Heart left ventricle (tissue), 16 donors: Measurements from ENCODE around the gene PLCB1. TPM values are rescaled to one million over a fixed set of nuclear protein-coding genes. Genes with fewer than 3 reads are reported as not detected.
A peak's percentile ranks its signal among the peaks of the same experiment; 100 is the strongest.

Experiments used
- ATAC-seq, 4 donors: fragments of 200-7000 bp; cut with Tn5 transposase; one replicate each; pipeline ENCODE4 v1.9.1; 2020 to 2022; ENCODE audit warnings: moderate library complexity in 4 of 4, mild to moderate bottlenecking in 3 of 4, moderate number of reproducible peaks in 1 of 4
- DNase-seq, 5 donors: peaks; one replicate each; pipeline ENCODE4 v3.0.0-alpha.2; 2020
- H3K27ac ChIP-seq, 12 donors: fragments of 200-600 bp; sonication (generic) in 4 of 12; one replicate each; pipeline versions ENCODE4 v1.5.0 to v1.8.0; 2016 to 2022; ENCODE audit warnings: mild to moderate bottlenecking in 2 of 12
- H3K27me3 ChIP-seq, 9 donors: fragments of 200-600 bp; sonication (generic) in 2 of 9; one replicate each; pipeline versions ENCODE4 v1.5.1 to v1.8.0; 2016 to 2022; ENCODE audit warnings: mild to moderate bottlenecking in 3 of 9
- H3K36me3 ChIP-seq, 9 donors: fragments of 200-600 bp; sonication (generic) in 2 of 9; one replicate each; pipeline versions ENCODE4 v1.5.0 to v1.8.0; 2018 to 2022; ENCODE audit warnings: mild to moderate bottlenecking in 2 of 9
- H3K4me1 ChIP-seq, 12 donors: fragments of 200-600 bp; sonication (generic) in 4 of 12; one replicate each; pipeline versions ENCODE4 v1.5.0 to v1.8.0; 2016 to 2022; ENCODE audit warnings: mild to moderate bottlenecking in 3 of 12
- H3K4me3 ChIP-seq, 12 donors: fragments of 200-600 bp; sonication (generic) in 4 of 12; one replicate each; pipeline versions ENCODE4 v1.5.0 to v1.8.0; 2017 to 2022; ENCODE audit warnings: mild to moderate bottlenecking in 9 of 12, moderate library complexity in 4 of 12
- H3K9me3 ChIP-seq, 12 donors: fragments of 200-600 bp; sonication (generic) in 4 of 12; one replicate each; pipeline versions ENCODE4 v1.5.0 to v1.8.0; 2016 to 2022; ENCODE audit warnings: mild to moderate bottlenecking in 1 of 12
- POLR2A ChIP-seq, 2 donors: fragments of 450-650 bp; IDR thresholded peaks; one replicate each; pipeline ENCODE4 v1.6.1; 2017; ENCODE audit warnings: antibody characterized with exemption in 2 of 2, mild to moderate bottlenecking in 2 of 2, moderate library complexity in 2 of 2
- WGBS, 4 donors: extraction: QIAGEN DNeasy Blood & Tissue Kit in 2 of 4; methylation state at CpG; one replicate each; pipeline versions ENCODE4 v1.1.5 to v1.1.7; 2013 to 2018; 5-methylcytosine and 5-hydroxymethylcytosine counted together
- intact Hi-C, 10 donors: fragments of 100-400 bp; cut with DNase I; formaldehyde crosslinking; loops; one replicate each; pipeline versions ENCODE4 v1.11.1 to v1.14.2; 2022
- polyA plus RNA-seq, 2 donors: library from polyadenylated mRNA; stranded (reverse); fragments of 200-250 nt; gene quantifications; one replicate each; pipeline ENCODE4 v1.2.3, GENCODE V29; 2013
- total RNA-seq, 9 donors: library from RNA; depleted of rRNA in 2 of 9; stranded (reverse); fragments of >200 nt in 2 of 9; fragmentation: NEBNext Ultra II Directional in 3 of 9; extraction: Animal tissue kit (Norgen Biotek cat#: 25700) in 3 of 9; gene quantifications; one replicate each; pipeline versions ENCODE4 v1.1.0 to v1.2.4, GENCODE V29; 2016 to 2023
- TF ChIP-seq, protein P1 (sequence below), 12 donors: fragments of 200-600 bp; sonication (generic) in 4 of 12; IDR thresholded peaks; one replicate each; pipeline versions ENCODE4 v1.5.0 to v1.8.0; 2018 to 2022; ENCODE audit warnings: antibody characterized with exemption in 12 of 12, mild to moderate bottlenecking in 5 of 12
- donor health status: ischemic (EF 13 %, LVEDD 7.1; RV severe dilation, severe dysfunction).
- donor health status: healthy with polysubstance abuse.
- donor health status: DM: no; HTN: yes; CAD: no.
- donor health status: DM: no; HTN: no; CAD: no.
- donor health status: ischemic (EF 25% LVEDD 6.9; RV normal size, moderate dysfunction).
- donor health status: ischemic (EF 25% LVEDD 5.7; RV mildly dilated, moderate dysfunction).
- donor health status: healthy.
- donor health status: DM: yes; HTN: yes; CAD: no.
- donor health status: ischemic (EF 35%, LVEDD 5.7; RV mildly dilated, moderate dysfunction).
- donor health status: nonischemic (EF 11% LVEDD 7.7; RV severe dilation, severe dysfunction).
- donor health status: DM: yes; HTN: yes; CAD: no.
- donor health status: PGD.
- donor health status: ischemic (EF 29% LVEDD 5.4; RV normal size, mild dysfunction).
- donor health status: nonischemic (EF 23%, LVEDD 6.1; RV moderate dilation, normal function).

The PLCB1 gene
- total and polyA plus RNA-seq, 11 donors: 2.5 to 12.1 (median 7.4) TPM

DNA sequence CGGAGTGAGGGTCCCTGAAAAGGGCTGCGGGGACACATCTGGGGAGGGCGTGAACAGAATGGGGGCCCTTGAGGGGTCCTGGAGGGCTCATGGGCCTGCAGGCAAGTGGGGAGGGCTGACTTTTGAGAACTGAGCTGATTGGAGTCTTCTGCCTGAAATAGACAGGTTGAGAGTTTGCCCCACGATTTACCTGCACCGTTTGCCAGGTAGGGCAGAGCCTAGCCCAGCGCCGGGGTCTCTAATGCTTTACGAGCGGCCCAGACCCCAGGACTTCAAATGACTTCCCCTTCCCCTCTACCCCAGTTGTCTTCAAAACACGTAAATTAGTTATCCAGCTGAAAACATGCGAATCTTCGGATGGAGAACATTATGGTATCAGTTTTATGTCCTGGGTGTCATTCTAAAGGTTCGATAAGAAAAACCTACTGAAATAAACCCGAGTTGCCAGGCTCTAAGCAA is 1.3 kb downstream of the PLCB1 start:
- Histone ChIP-seq H3K4me1 (peaks cover 0 to 30% (median 7%) of the 10 kb centered on the region in 12 donors), H3K9me3 (no peaks in the 10 kb centered on the region), H3K27ac (peak overlapping the region; percentile 0 to 91 (median 81)), H3K4me3 (peak overlapping the region; percentile 59 to 97 (median 78)), H3K36me3 (no peaks in the 10 kb centered on the region), H3K27me3 (peaks cover 0 to 7% (median 0%) of the 10 kb centered on the region in 9 donors)
- 29 to 39% (median 34%) methylated on average over 14 of the region's 14 CpGs for WGBS, 4 donors
- ATAC-seq: no peak
- TF ChIP-seq, protein P1, sequence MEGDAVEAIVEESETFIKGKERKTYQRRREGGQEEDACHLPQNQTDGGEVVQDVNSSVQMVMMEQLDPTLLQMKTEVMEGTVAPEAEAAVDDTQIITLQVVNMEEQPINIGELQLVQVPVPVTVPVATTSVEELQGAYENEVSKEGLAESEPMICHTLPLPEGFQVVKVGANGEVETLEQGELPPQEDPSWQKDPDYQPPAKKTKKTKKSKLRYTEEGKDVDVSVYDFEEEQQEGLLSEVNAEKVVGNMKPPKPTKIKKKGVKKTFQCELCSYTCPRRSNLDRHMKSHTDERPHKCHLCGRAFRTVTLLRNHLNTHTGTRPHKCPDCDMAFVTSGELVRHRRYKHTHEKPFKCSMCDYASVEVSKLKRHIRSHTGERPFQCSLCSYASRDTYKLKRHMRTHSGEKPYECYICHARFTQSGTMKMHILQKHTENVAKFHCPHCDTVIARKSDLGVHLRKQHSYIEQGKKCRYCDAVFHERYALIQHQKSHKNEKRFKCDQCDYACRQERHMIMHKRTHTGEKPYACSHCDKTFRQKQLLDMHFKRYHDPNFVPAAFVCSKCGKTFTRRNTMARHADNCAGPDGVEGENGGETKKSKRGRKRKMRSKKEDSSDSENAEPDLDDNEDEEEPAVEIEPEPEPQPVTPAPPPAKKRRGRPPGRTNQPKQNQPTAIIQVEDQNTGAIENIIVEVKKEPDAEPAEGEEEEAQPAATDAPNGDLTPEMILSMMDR (IDR thresholded peaks at IDR 0.05): no peak
- TF ChIP-seq POLR2A (IDR thresholded peaks at IDR 0.05): no peak
- DNase-seq: no peak
- intact Hi-C loops: loop anchor here (2.0 to 10.0 kb wide), 17 partner anchors 86 to 589 kb away; no protein-coding TSS in a partner anchor

DNA sequence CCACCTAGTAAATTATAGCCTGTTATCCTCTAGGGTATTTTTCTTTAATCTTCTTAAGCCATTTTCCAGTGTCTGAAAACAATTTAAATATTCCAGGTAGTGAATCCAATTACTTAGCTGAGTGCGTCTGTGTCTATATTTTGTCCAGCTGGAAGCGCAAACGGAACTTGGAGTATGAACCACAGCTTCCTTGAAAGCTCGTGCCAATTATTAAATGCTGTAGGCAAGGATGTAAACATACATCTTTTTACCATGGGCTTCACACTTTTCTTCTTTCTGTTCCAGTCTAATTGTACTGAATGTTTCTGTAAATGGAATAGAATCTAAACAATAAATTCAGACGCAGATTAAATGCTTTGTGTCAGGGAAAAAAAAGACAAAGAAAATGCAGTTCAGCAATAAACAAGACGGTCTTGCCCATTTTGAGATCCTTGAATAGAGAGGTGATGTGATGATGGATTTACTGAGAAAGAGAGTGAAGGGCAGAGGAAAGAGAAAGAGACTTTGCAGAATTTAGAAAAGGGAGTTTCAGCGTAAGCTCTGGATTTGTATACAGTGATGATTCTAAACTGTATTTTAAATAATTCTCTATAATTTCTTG is 1.9 kb downstream of the PLCB1 start:
- H3K4me3 ChIP-seq: peak overlapping the region; percentile 59 to 97 (median 78)
- H3K36me3 ChIP-seq: no peaks in the 10 kb centered on the region
- no peak for ATAC-seq
- intact Hi-C loops: loop anchor here (2.0 to 10.0 kb wide), 18 partner anchors 87 to 588 kb away; no protein-coding TSS in a partner anchor
- peaks cover 0 to 30% (median 6%) of the 10 kb centered on the region in 12 donors for H3K4me1 ChIP-seq
- no peaks in the 10 kb centered on the region for H3K9me3 ChIP-seq
- TF ChIP-seq POLR2A (IDR thresholded peaks at IDR 0.05): no peak
- TF ChIP-seq, protein P1 (IDR thresholded peaks at IDR 0.05): no peak
- H3K27me3 ChIP-seq: peaks cover 0 to 7% (median 0%) of the 10 kb centered on the region in 9 donors
- no peak for DNase-seq
- peak overlapping the region in 8 of 12 donors; percentile 0 to 90 (median 76) for H3K27ac ChIP-seq
- WGBS, 4 donors: 59 to 62% (median 60%) methylated on average over 7 of the region's 7 CpGs

DNA sequence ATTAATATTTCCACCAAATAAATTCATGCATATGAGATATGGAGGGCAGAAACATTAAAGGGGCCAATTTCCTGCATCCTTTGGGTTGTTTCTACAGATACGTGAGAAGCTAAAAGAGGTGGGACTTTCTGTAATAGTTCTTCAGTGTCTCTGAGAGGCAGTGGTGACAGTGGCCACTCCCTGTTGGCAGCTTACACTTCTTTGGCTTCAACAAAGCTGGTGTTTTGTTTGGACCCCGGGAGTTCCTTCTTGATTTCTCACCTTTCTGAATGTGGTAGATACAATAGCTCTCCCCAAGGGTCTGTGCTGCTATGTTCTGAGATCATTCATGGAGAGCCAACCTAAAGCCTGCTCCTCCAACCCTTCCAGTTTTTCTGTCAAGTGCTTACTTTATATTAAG is 7.8 kb downstream of the PLCB1 start:
- ATAC-seq: no peak
- DNase-seq: no peak
- Histone ChIP-seq H3K27me3 (no peaks in the 10 kb centered on the region), H3K4me3 (no peak overlapping the region), H3K36me3 (no peaks in the 10 kb centered on the region), H3K9me3 (no peaks in the 10 kb centered on the region), H3K27ac (no peak overlapping the region), H3K4me1 (peaks cover 0 to 18% (median 8%) of the 10 kb centered on the region in 12 donors)
- intact Hi-C loops: loop anchor here in 6 of 10 donors (10.0 kb wide), 4 partner anchors 105 to 525 kb away; no protein-coding TSS in a partner anchor
- 36 to 47% (median 42%) methylated on average over 2 of the region's 2 CpGs for WGBS, 4 donors
- TF ChIP-seq, protein P1 (IDR thresholded peaks at IDR 0.05): no peak
- no peak for TF ChIP-seq POLR2A (IDR thresholded peaks at IDR 0.05)

DNA sequence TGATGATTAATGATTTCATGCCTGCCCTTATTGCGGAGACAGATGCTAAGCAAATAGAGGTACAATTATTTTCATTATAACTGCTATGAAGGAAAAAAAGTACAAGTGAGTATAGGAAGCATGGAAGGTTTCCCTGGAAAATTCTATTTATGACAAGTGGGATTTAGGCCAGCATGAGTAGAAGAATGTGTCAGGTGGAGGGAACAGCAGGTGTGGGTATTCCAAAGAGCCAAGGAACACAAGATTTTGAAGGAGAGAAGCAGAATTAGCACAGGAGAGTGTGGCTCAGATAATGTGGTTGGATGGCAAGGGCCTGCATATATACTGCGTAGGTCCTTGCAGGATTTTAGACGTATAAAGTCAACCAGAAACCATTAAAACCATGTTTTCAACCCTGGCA is 11.4 kb downstream of the PLCB1 start:
- whole genome bisulfite sequencing, 4 donors: 62 to 94% (median 86%) methylated on average over 3 of the region's 3 CpGs
- DNase-seq (no peak), ATAC-seq (no peak)
- Histone ChIP-seq H3K4me3 (no peak overlapping the region), H3K27me3 (no peaks in the 10 kb centered on the region), H3K27ac (no peak overlapping the region), H3K36me3 (no peaks in the 10 kb centered on the region), H3K9me3 (no peaks in the 10 kb centered on the region), H3K4me1 (peaks cover 0 to 25% (median 12%) of the 10 kb centered on the region in 12 donors)
- intact Hi-C loops: no loop called here
- no peak for TF ChIP-seq POLR2A (IDR thresholded peaks at IDR 0.05)
- TF ChIP-seq, protein P1 (IDR thresholded peaks at IDR 0.05): no peak
